Thyroid gland (tissue), 4 donors: ENCODE measurements around the gene ACADM. TPM values are rescaled to one million over a fixed set of nuclear protein-coding genes. Genes with fewer than 3 reads are reported as not detected.

Source experiments
- DNase-seq, 2 donors: peaks; one replicate each; pipeline ENCODE4 v3.0.0-alpha.2; 2019
- H3K27ac ChIP-seq, 3 donors: fragments of 200-600 bp; sonication (generic); 1 replicate in 2 of 3; 2 replicates in 1 of 3; pipeline ENCODE4 v1.5.1; 2016 to 2019; ENCODE audit warnings: mild to moderate bottlenecking in 1 of 3, moderate library complexity in 1 of 3
- H3K27me3 ChIP-seq: fragments of 200-600 bp; sonication (generic); one replicate; pipeline ENCODE4 v1.5.1; 2019
- H3K36me3 ChIP-seq, 2 donors: fragments of 200-600 bp; sonication (generic); one replicate each; pipeline ENCODE4 v1.5.1; 2016 to 2019
- H3K4me1 ChIP-seq, 2 donors: fragments of 200-600 bp; sonication (generic); one replicate each; pipeline ENCODE4 v1.5.1; 2017 to 2019
- H3K4me3 ChIP-seq, 3 donors: fragments of 200-600 bp; sonication (generic); replicated peaks in 1 of 3; 1 replicate in 2 of 3; 2 replicates in 1 of 3; pipeline ENCODE4 v1.5.1; 2016; ENCODE audit warnings: mild to moderate bottlenecking in 1 of 3
- H3K9me3 ChIP-seq: fragments of 200-600 bp; sonication (generic); one replicate; pipeline ENCODE4 v1.5.1; 2017
- POLR2A ChIP-seq, 2 donors: fragments of 450-650 bp; IDR thresholded peaks; one replicate each; pipeline ENCODE4 v1.6.1; 2017; ENCODE audit warnings: antibody characterized with exemption in 2 of 2, mild to moderate bottlenecking in 2 of 2, moderate library complexity in 1 of 2
- WGBS, 2 donors: methylation state at CpG; one replicate each; pipeline ENCODE4 v1.1.5; 2017; 5-methylcytosine and 5-hydroxymethylcytosine counted together
- intact Hi-C: fragments of 100-400 bp; cut with DNase I; formaldehyde crosslinking; loops from one replicate; pipeline ENCODE4 v1.15.1; 2023
- small RNA-seq: library from RNA; depleted of rRNA; stranded (forward); fragments of <200 nt; gene quantifications from one replicate; pipeline ENCODE3, GENCODE V24; 2016
- total RNA-seq, 4 donors: library from RNA; depleted of rRNA; stranded (reverse); fragments of >200 nt; gene quantifications; one replicate each; pipeline ENCODE4 v1.2.3, GENCODE V29; 2016
- TF ChIP-seq, protein P1 (sequence below), 6 experiments: fragments of 200-600 bp in 3 of 6; fragments of 450-650 bp in 3 of 6; sonication (generic) in 3 of 6; IDR thresholded peaks; one replicate each; pipeline ENCODE4 v1.5.1; 2016 to 2019; ENCODE audit warnings: antibody characterized with exemption in 6 of 6, mild to moderate bottlenecking in 2 of 6, inconsistent platforms in 1 of 6, moderate library complexity in 1 of 6

Gene ACADM
- total RNA-seq, 4 donors from 2014 or later, result 65.3 to 69.9 (median 68.7) TPM

DNA sequence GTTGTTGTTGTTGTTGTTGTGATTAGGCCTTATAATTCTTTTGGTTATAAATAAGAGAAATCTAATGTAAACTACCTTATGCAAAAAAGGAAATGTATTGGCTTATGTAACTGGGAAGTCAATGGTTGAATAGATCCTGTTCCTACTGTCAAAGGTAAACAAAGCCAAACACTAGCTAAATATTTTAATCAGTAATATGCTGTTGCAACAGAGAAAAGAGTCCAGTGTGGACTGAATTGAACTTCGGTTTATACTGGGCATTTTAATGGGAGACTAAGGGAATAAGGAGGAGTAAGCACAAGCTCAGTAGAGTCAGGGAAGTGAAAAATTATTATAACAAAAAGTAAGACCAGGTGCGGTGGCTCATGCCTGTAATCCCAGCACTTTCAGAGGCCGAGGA lies 87.6 kb downstream of the ACADM start:
- intact Hi-C loops, result no loop called here
- no peak for DNase-seq
- H3K4me1 ChIP-seq, result no peaks in the 10 kb centered on the region
- no peaks in the 10 kb centered on the region for H3K36me3 ChIP-seq
- no peaks in the 10 kb centered on the region for H3K27me3 ChIP-seq
- no peak overlapping the region for H3K4me3 ChIP-seq
- TF ChIP-seq, protein P1, sequence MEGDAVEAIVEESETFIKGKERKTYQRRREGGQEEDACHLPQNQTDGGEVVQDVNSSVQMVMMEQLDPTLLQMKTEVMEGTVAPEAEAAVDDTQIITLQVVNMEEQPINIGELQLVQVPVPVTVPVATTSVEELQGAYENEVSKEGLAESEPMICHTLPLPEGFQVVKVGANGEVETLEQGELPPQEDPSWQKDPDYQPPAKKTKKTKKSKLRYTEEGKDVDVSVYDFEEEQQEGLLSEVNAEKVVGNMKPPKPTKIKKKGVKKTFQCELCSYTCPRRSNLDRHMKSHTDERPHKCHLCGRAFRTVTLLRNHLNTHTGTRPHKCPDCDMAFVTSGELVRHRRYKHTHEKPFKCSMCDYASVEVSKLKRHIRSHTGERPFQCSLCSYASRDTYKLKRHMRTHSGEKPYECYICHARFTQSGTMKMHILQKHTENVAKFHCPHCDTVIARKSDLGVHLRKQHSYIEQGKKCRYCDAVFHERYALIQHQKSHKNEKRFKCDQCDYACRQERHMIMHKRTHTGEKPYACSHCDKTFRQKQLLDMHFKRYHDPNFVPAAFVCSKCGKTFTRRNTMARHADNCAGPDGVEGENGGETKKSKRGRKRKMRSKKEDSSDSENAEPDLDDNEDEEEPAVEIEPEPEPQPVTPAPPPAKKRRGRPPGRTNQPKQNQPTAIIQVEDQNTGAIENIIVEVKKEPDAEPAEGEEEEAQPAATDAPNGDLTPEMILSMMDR (IDR thresholded peaks at IDR 0.05), result no peak
- TF ChIP-seq POLR2A (IDR thresholded peaks at IDR 0.05), result no peak
- 74 to 91% methylated on average over 3 of the region's 3 CpGs for WGBS, 2 donors
- no peaks in the 10 kb centered on the region for H3K9me3 ChIP-seq
- no peak overlapping the region for H3K27ac ChIP-seq

Small RNAs within 50 kb of the gene (small RNA-seq; reads per million reads assigned to genes)
- not detected for gene SNORD45A
- gene SNORD45B, result not detected
- not detected for gene SNORD45C

Other genes starting within 250 kb of the ACADM start
- gene SLC44A5, start 113.6 kb upstream of the ACADM start, total RNA-seq, result 1 to 10 TPM in 2 of 4 donors, under 1 TPM in 2; 0.11 to 2.0 (median 0.87) TPM
- 10 to 100 TPM; 55.6 to 80.1 (median 68.2) TPM for gene RABGGTB, start 61.5 kb downstream of the ACADM start, total RNA-seq
- under 1 TPM in 2 of 4 donors, not detected in 2; 0.22 to 0.40 TPM for gene MSH4, start 72.2 kb downstream of the ACADM start, total RNA-seq
- not detected for gene ASB17, start 207.7 kb downstream of the ACADM start, total RNA-seq